T follicular helper cell (primary cell): ENCODE measurements around the gene PLTP.
A peak's percentile ranks its signal among the peaks of the same experiment; 100 is the strongest.

Source experiments
- DNase-seq: peaks from one replicate; pipeline ENCODE4 v3.0.0-alpha.2; 2020; ENCODE audit warnings: low read depth

Gene PLTP

GRCh38 chr20:45898285-45898684 is 13.7 kb downstream of the PLTP start:
- no peak for DNase-seq

GRCh38 chr20:45897692-45898091 is 14.3 kb downstream of the PLTP start:
- DNase-seq: no peak

GRCh38 chr20:45897289-45897688 is 14.7 kb downstream of the PLTP start:
- no peak for DNase-seq

- no peak for DNase-seq
Measured at GRCh38 chr20:45896641-45897161, 15.3 kb downstream of the PLTP start.

GRCh38 chr20:45894797-45895196 is 17.2 kb downstream of the PLTP start:
- DNase-seq: no peak

GRCh38 chr20:45893831-45894230 is 18.1 kb downstream of the PLTP start:
- no peak for DNase-seq

- no peak for DNase-seq
Measured at GRCh38 chr20:45892828-45893500, 19.0 kb downstream of the PLTP start.

GRCh38 chr20:45892049-45892825 is 19.7 kb downstream of the PLTP start:
- no peak for DNase-seq

GRCh38 chr20:45890985-45891983 is 20.7 kb downstream of the PLTP start, which contains the start of the genes CTSA and NEURL2:
Gene CTSA, plus strand, starts transcription at chr20:45891335. Its CDS starts 234 bp downstream, at chr20:45891569.
Gene NEURL2, minus strand, starts transcription at chr20:45891208. Its CDS starts 217 bp downstream, at chr20:45890991.
- peak; percentile 79 for DNase-seq

- DNase-seq: peak; percentile 22
Measured at GRCh38 chr20:45890077-45890984, 21.6 kb downstream of the PLTP start.

- no peak for DNase-seq
Measured at GRCh38 chr20:45888681-45889080, 23.3 kb downstream of the PLTP start.

- no peak for DNase-seq
Measured at GRCh38 chr20:45887346-45887715, 24.6 kb downstream of the PLTP start, which contains the start of gene SPATA25. Gene SPATA25, minus strand, starts transcription at chr20:45887622. Its CDS starts 32 bp downstream, at chr20:45887590.

- no peak for DNase-seq
Measured at GRCh38 chr20:45886590-45887345, 25.2 kb downstream of the PLTP start.

GRCh38 chr20:45883100-45883469 is 28.9 kb downstream of the PLTP start:
- DNase-seq: no peak

- DNase-seq: no peak
Measured at GRCh38 chr20:45882469-45883099, 29.4 kb downstream of the PLTP start.

GRCh38 chr20:45880988-45881788 is 30.8 kb downstream of the PLTP start, which contains the start of gene ZSWIM1:
Gene ZSWIM1, plus strand, starts transcription at chr20:45881227. Its CDS starts 1,366 bp downstream, at chr20:45882593.
- peak; percentile 99 for DNase-seq

- no peak for DNase-seq
Measured at GRCh38 chr20:45878076-45878761, 33.7 kb downstream of the PLTP start.

GRCh38 chr20:45874576-45874975 is 37.4 kb downstream of the PLTP start:
- no peak for DNase-seq
